ENCODE results near the gene PRAMEF17. TPM values are rescaled to one million over a fixed set of nuclear protein-coding genes. Genes with fewer than 3 reads are reported as not detected.
"Not testable (repeated sequence)": the region's sequence is repeated elsewhere in the genome, so short reads cannot be mapped to it uniquely, and the experiment has no call there.

Gene PRAMEF17
- total and polyA plus RNA-seq, 2 of the 8 experiments (the other 6 are each of a cell fraction or from before 2014, with no cell fraction given) = not detected

GRCh38 chr1:13410150-13410549 is 20.7 kb downstream of the PRAMEF17 start, which contains the start of gene PRAMEF20:
Gene PRAMEF20 (plus strand): TSS chr1:13410450. CDS start chr1:13416355, 5,905 bp downstream.
- H3K14ac ChIP-seq (ENCODE audit: insufficient read length); H3K23ac ChIP-seq (ENCODE audit: insufficient read length); H2BK15ac ChIP-seq (ENCODE audit: low read length); H4K5ac ChIP-seq (ENCODE audit: insufficient read length, low read depth, low read length); H4K91ac ChIP-seq (replicated peaks; ENCODE audit: insufficient read length, low read length); H2BK120ac ChIP-seq (replicated peaks; ENCODE audit: low read depth, low read length); H3K79me2 ChIP-seq (ENCODE audit: control insufficient read depth in 1 of 2, insufficient read depth in 2 of 2, low read length in 2 of 2); H3K79me1 ChIP-seq (ENCODE audit: low read depth, low read length); H3K4me2 ChIP-seq (ENCODE audit: insufficient read depth in 1 of 2, low read depth in 2 of 2, low read length in 2 of 2); H2AK5ac ChIP-seq (ENCODE audit: low read depth, low read length); H3K56ac ChIP-seq (replicated peaks; ENCODE audit: insufficient read length, low read depth, low read length); H2BK20ac ChIP-seq (ENCODE audit: low read length); H3K23me2 ChIP-seq (ENCODE audit: low read depth, low read length); H3K18ac ChIP-seq (ENCODE audit: extremely low read depth, low read length); H3K4me3 ChIP-seq (ENCODE audit: extremely low read depth in 1 of 4, insufficient read depth in 2 of 4, low read depth in 3 of 4, low read length in 4 of 4); H2BK5ac ChIP-seq (ENCODE audit: low read depth, low read length); H3K4ac ChIP-seq (replicated peaks; ENCODE audit: insufficient read length, low read depth, low read length); CTCF ChIA-PET (ENCODE audit: partially characterized antibody); H3K4me1 ChIP-seq (replicated peaks in 1 of 4; ENCODE audit: control insufficient read depth in 3 of 4, insufficient read depth in 4 of 4, low read length in 3 of 4); POLR2A ChIA-PET (ENCODE audit: partially characterized antibody); H4K20me1 ChIP-seq (replicated peaks in 1 of 2; ENCODE audit: control insufficient read depth in 1 of 2, insufficient read depth in 2 of 2, low read length in 2 of 2); H3K9ac ChIP-seq (replicated peaks in 1 of 4; ENCODE audit: extremely low read depth in 1 of 4, low read depth in 3 of 4, low read length in 3 of 4); H4K8ac ChIP-seq (ENCODE audit: extremely low read depth, insufficient read depth, low read length); FAIRE-seq; DNase-seq (ENCODE audit: low read depth in 1 of 2, low spot score in 2 of 2); H3K36me3 ChIP-seq (ENCODE audit: control insufficient read depth in 2 of 4, insufficient read depth in 4 of 4, low read length in 3 of 4); H2BK12ac ChIP-seq (ENCODE audit: low read depth, low read length); H2AFZ ChIP-seq (ENCODE audit: low read length); H3K27ac ChIP-seq (ENCODE audit: low read depth, low read length); H3K27me3 ChIP-seq (replicated peaks in 1 of 4; ENCODE audit: control insufficient read depth in 3 of 4, extremely low read depth in 1 of 4, insufficient read depth in 3 of 4, low read length in 3 of 4): not testable (repeated sequence)
- peaks cover 37 to 78% of the 10 kb centered on the region in 2 experiments for H3K9me3 ChIP-seq (ENCODE audit: insufficient read depth in 2 of 2, low read depth in 1 of 2, low read length in 1 of 2)
- WGBS, 2 experiments (ENCODE audit: extremely low coverage in 1 of 2, insufficient coverage in 1 of 2, insufficient read length in 1 of 2, insufficient replicate concordance in 2 of 2, low coverage in 1 of 2, low lambda C conversion rate in 2 of 2, missing lambda C conversion rate in 1 of 2) = 81% methylated on average over 4 of the region's 4 CpGs; no CpG with 5 or more reads in 1 of the 2 experiments
